GM12801 (cell line): Measurements from ENCODE around the gene CRY2.

ENCODE experiments used
- TF ChIP-seq, protein P1 (sequence below): IDR thresholded peaks from one replicate; pipeline ENCODE4 v1.5.1; 2011; ENCODE audit warnings: control low read depth; ENCODE audit not compliant: insufficient read length; ENCODE audit errors: extremely low read depth

CRY2 gene

DNA sequence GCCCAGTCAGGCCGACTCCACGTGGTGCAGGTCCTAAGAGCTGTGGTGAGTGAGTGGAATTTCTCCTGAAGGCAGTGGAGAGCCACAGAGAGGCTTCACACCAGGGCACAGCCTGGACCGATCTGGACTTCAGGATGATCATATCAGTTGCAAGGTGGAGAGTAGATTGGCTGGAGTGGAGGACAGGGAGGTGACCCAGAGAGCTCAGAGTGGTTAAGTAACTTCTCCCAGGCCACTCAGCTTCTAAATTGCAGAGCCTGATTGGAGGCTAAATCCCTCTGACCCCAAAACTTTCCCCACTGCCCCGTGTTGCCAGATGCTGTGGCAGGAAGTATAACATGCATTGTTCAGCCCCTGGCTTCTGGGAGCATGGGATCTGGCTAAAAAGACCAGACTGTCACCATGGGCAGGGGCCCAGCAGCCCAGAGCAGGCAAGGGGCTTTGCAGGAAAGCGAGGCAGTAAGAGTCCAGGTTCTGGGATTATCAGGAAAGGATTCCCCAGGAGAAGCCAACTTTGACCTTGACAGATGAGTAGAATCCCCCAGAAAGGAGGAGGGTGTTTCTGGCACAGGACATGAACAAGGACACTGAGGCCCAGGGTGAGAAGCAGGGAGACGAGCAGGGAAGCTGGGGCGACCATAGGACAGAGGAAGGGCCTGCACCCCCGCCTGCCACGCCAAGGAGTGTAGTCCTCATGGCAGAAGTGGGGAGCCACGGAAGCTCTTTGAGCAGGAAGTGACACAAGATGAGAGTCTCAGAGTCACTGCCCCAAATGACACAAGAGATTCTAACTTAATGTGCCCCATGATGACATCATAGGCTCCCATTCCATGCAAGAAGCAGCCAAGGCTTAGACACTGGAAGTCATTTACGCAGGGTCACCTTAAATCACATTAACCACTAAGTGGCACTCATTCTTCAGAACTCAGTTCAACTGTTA lies 37.5 kb upstream of the CRY2 start:
- TF ChIP-seq, protein P1, sequence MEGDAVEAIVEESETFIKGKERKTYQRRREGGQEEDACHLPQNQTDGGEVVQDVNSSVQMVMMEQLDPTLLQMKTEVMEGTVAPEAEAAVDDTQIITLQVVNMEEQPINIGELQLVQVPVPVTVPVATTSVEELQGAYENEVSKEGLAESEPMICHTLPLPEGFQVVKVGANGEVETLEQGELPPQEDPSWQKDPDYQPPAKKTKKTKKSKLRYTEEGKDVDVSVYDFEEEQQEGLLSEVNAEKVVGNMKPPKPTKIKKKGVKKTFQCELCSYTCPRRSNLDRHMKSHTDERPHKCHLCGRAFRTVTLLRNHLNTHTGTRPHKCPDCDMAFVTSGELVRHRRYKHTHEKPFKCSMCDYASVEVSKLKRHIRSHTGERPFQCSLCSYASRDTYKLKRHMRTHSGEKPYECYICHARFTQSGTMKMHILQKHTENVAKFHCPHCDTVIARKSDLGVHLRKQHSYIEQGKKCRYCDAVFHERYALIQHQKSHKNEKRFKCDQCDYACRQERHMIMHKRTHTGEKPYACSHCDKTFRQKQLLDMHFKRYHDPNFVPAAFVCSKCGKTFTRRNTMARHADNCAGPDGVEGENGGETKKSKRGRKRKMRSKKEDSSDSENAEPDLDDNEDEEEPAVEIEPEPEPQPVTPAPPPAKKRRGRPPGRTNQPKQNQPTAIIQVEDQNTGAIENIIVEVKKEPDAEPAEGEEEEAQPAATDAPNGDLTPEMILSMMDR, result no peak

- TF ChIP-seq, protein P1, result no peak
Observed at GRCh38 chr11:45810431-45811108, 36.7 kb upstream of the CRY2 start.

- TF ChIP-seq, protein P1, result no peak
Observed at GRCh38 chr11:45811109-45811435, 36.2 kb upstream of the CRY2 start.

GRCh38 chr11:45811571-45812290 lies 35.5 kb upstream of the CRY2 start:
- TF ChIP-seq, protein P1, result no peak

DNA sequence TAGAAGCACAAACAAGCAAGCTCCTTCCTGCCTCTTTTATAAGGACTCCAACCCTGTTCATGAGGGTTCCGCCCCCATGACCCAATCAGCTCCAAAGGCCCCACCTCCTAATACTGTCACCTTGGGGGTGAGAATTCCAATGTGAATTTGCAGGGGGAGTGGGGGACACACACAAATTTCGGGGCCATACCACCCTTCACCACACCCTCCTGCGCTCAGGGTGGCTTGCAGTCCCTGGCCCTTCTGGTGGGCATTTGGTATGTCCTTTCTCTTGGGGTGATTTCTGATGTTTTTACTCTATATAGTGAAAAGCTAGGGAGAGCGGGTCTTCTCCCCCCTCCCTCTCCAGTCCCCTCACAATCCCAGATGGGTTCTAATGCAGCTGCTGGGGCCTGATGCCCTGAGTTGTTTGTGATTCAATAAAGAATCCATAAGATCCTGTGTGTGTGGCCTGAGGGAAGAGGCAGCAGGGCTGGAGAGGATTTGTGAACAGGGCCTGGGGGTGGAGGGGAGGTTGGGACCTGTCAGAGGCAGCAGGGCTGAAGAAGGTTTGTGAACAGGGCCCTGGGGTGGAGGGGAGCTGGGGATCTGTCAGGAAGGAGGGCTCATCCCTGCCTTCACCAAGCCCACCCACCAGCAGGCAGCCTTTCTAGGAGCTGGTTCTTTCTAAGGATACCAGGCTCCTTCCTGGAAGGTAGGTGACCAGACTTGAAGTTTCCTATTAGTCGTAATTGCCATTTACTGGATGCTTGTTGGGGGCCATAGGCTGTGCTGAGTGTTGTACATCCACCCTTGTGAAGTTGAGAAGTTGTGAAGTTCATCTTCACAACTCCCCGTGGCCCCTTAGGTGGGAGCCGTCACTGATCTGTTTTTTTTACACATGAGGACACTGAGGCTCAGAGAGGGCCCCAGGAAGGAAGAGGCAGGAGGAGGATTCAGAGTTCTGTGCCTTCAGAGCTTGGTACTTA lies 34.4 kb upstream of the CRY2 start:
- TF ChIP-seq, protein P1, result no peak

DNA sequence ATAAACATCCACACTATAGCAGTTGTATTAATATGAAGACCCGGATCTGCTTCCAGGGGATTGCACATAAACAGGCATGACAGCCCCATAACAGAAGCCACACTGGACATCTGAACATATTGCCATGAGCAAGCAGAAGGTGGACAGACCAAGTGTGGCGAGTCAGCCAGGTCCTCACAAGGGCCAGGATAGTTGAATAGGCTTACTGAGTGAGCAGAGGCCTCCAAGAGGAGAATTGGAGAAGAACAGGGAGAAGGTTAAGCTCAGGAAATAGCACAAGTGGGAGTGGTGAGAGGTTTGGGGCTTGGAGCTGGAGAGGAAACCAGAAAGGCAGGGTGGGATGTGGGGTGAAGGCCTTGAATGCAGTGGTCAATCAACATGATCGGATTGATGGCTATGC lies 31.5 kb upstream of the CRY2 start:
- TF ChIP-seq, protein P1, result no peak
